DND-41 (cell line): ENCODE data around the gene RRP12.

Experiments
- ATAC-seq: fragments of 200-7000 bp; cut with Tn5 transposase; 3 replicates; pipeline ENCODE4 v1.9.1; 2021; ENCODE audit warnings: low read depth; ENCODE audit not compliant: insufficient read depth
- DNase-seq: peaks from one replicate; pipeline ENCODE4 v3.0.0-alpha.2; 2020
- H2AFZ ChIP-seq: 2 replicates; pipeline ENCODE4 v1.6.0; 2012; ENCODE audit warnings: low read depth, low read length
- H3K27ac ChIP-seq: 2 replicates; pipeline ENCODE4 v1.5.1; 2012; ENCODE audit warnings: low read length, inconsistent platforms
- H3K27me3 ChIP-seq: fragments of 200-600 bp; sonication (generic); 2 replicates; pipeline ENCODE4 v1.6.0; 2012; ENCODE audit warnings: low read length, mild to moderate bottlenecking, inconsistent platforms; ENCODE audit not compliant: insufficient read depth, poor library complexity
- H3K36me3 ChIP-seq: 2 replicates; pipeline ENCODE4 v1.5.1; 2012; ENCODE audit warnings: low read length, inconsistent platforms; ENCODE audit not compliant: insufficient read depth
- H3K4me1 ChIP-seq: 2 replicates; pipeline ENCODE4 v1.5.1; 2012; ENCODE audit warnings: mild to moderate bottlenecking, low read length; ENCODE audit not compliant: insufficient read depth
- H3K4me2 ChIP-seq: 2 replicates; pipeline ENCODE4 v1.6.0; 2012; ENCODE audit warnings: mild to moderate bottlenecking, moderate library complexity, low read length, inconsistent platforms; ENCODE audit not compliant: insufficient read depth
- H3K4me3 ChIP-seq, 2 experiments: fragments of 200-600 bp in 1 of 2; shearing (Covaris generic) in 1 of 2; 2 replicates each; pipeline ENCODE4 v1.5.1; 2012 to 2016; ENCODE audit warnings: inconsistent platforms in 2 of 2, low read length in 2 of 2, mild to moderate bottlenecking in 2 of 2, low read depth in 1 of 2, moderate library complexity in 1 of 2
- H3K79me2 ChIP-seq: 2 replicates; pipeline ENCODE4 v1.6.0; 2012; ENCODE audit warnings: low read length, inconsistent platforms; ENCODE audit not compliant: insufficient read depth
- H3K9ac ChIP-seq: 2 replicates; pipeline ENCODE4 v1.6.0; 2012; ENCODE audit warnings: low read depth, mild to moderate bottlenecking, inconsistent platforms, low read length, moderate library complexity
- H3K9me3 ChIP-seq: 2 replicates; pipeline ENCODE4 v1.5.1; 2012; ENCODE audit warnings: low read length, moderate library complexity, mild to moderate bottlenecking, inconsistent platforms; ENCODE audit not compliant: insufficient read depth, severe bottlenecking
- H4K20me1 ChIP-seq: 2 replicates; pipeline ENCODE4 v1.6.0; 2012; ENCODE audit warnings: low read length; ENCODE audit not compliant: insufficient read depth
- CTCF ChIP-seq: IDR thresholded peaks from 2 replicates; pipeline ENCODE4 v1.5.1; 2012; ENCODE audit warnings: borderline replicate concordance, low read length, moderate library complexity, mild to moderate bottlenecking; ENCODE audit not compliant: poor library complexity, severe bottlenecking; ENCODE audit errors: extremely low read depth
- EZH2 ChIP-seq: IDR thresholded peaks from 3 replicates; pipeline ENCODE4 v1.6.1; 2012; ENCODE audit warnings: borderline replicate concordance, low read depth, mild to moderate bottlenecking, moderate library complexity, low read length, inconsistent platforms; ENCODE audit not compliant: severe bottlenecking

RRP12 gene

GRCh38 chr10:97358349-97358748, 42.8 kb downstream of the RRP12 start:
- Histone ChIP-seq H3K79me2 (no peaks in the 10 kb centered on the region), H3K27ac (no peak overlapping the region), H3K27me3 (no peaks in the 10 kb centered on the region), H3K36me3 (peaks cover 60% of the 10 kb centered on the region), H3K9ac (no peak overlapping the region), H4K20me1 (no peaks in the 10 kb centered on the region), H3K4me1 (no peaks in the 10 kb centered on the region), H3K4me2 (no peak overlapping the region), H3K4me3 (no peak overlapping the region), H3K9me3 (no peaks in the 10 kb centered on the region), H2AFZ (no peak overlapping the region)
- DNase-seq (no peak), ATAC-seq (no peak)
- no peak for TF ChIP-seq EZH2
- no peak for TF ChIP-seq CTCF

GRCh38 chr10:97356918-97357317, 44.2 kb downstream of the RRP12 start:
- Histone ChIP-seq H3K27ac (no peak overlapping the region), H3K36me3 (peaks cover 52% of the 10 kb centered on the region), H3K4me1 (no peaks in the 10 kb centered on the region), H3K9me3 (no peaks in the 10 kb centered on the region), H3K4me2 (no peak overlapping the region), H2AFZ (no peak overlapping the region), H3K4me3 (no peak overlapping the region), H3K27me3 (no peaks in the 10 kb centered on the region), H4K20me1 (no peaks in the 10 kb centered on the region), H3K79me2 (no peaks in the 10 kb centered on the region), H3K9ac (no peak overlapping the region)
- ATAC-seq (no peak), DNase-seq (no peak)
- TF ChIP-seq CTCF (no peak), EZH2 (no peak)

- no peaks in the 10 kb centered on the region for H3K4me1 ChIP-seq
- no peak overlapping the region for H3K4me2 ChIP-seq
- H2AFZ ChIP-seq = no peak overlapping the region
- no peaks in the 10 kb centered on the region for H4K20me1 ChIP-seq
- no peak for DNase-seq
- no peak overlapping the region for H3K27ac ChIP-seq
- H3K79me2 ChIP-seq = no peaks in the 10 kb centered on the region
- H3K9me3 ChIP-seq = no peaks in the 10 kb centered on the region
- H3K36me3 ChIP-seq = peaks cover 51% of the 10 kb centered on the region
- no peak overlapping the region for H3K4me3 ChIP-seq
- H3K9ac ChIP-seq = no peak overlapping the region
- TF ChIP-seq CTCF = no peak
- no peak for TF ChIP-seq EZH2
- H3K27me3 ChIP-seq = no peaks in the 10 kb centered on the region
- peak; percentile 24; the same call in 1 of the 3 replicates for ATAC-seq
Measured at GRCh38 chr10:97356318-97356914, 44.7 kb downstream of the RRP12 start.
